CD4-positive, alpha-beta T cell treated with Interleukin-15 for 1 hour (primary cell): ENCODE measurements around the gene CNIH3.
"Not testable (repeated sequence)": the region's sequence is repeated elsewhere in the genome, so short reads cannot be mapped to it uniquely, and the experiment has no call there.

Experiments
- DNase-seq: peaks from one replicate; pipeline ENCODE4 v3.0.0-alpha.2; 2020

CNIH3 gene

DNA sequence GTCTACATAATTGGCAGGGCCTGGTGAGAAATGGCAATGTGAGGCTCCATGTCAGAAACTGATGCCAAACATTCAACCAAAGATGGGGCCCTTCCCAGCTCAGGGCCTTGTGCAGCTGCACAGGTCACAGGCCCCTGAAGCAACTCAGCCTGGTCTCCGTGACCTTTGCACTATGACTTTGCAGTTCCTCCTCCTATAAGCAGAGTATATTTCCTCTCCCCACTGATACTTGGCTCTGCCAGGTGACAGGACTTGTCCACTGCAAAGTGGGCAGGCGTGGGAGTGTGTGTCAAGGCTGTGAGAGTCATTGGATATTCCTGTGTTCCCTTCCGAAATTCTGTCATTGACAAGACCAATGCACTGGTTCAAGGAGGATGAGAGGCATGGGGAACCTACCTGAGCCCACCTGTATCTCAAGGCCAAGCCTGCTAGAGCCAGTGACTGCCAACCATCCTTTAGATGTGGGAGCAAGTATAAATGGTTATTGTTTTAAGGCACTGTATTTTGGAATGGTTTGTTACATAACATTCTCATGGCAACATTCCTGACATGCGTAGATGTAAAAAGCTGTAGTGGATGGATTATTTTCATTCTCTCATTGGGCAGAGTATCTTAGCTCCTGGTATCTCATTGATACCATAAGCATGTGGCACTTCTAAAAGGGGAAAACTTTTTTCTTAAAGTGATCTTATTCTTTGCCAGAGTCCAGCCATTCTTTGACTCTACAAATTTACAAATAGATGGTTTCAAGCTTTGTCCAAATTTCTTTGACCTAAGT lies 75.2 kb downstream of the CNIH3 start:
- no peak for DNase-seq

DNA sequence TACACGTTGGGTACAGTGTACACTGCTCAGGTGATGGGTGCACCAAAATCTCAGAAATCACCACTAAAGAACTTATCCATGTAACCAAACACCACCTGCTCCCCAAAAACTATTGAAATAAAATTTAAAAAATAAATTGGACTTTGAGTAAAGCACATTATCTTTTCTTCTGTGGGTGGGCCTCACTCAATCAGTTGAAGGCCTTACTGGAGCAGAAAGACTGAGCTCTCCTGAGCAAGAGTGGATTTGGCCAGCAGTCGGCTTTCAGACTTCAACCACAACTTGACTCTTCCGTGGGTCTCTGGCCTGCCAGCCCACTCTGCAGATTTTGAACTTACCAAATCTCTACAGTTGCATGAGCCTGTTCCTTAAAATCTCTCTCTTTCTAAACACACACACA lies 78.9 kb downstream of the CNIH3 start:
- no peak for DNase-seq

DNA sequence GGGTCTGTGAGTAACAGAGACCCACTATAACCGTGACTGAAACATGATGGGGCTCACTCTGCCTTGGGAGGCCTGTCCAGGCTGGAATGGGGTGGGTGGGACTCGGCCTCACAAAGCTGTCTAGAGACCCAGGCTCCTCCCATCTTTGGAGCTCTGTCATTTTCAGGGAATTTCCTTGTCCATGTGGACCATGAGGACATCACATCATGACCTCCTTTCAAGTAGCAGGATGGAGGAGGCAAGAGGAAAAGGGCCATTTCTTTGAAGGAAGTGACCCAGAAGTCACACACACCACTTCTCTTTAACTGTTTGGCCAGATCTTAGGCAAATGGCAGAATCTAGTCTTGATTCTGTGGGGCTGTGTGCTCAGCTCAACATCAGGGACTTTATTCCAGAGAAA lies 79.9 kb downstream of the CNIH3 start:
- DNase-seq, result no peak

DNA sequence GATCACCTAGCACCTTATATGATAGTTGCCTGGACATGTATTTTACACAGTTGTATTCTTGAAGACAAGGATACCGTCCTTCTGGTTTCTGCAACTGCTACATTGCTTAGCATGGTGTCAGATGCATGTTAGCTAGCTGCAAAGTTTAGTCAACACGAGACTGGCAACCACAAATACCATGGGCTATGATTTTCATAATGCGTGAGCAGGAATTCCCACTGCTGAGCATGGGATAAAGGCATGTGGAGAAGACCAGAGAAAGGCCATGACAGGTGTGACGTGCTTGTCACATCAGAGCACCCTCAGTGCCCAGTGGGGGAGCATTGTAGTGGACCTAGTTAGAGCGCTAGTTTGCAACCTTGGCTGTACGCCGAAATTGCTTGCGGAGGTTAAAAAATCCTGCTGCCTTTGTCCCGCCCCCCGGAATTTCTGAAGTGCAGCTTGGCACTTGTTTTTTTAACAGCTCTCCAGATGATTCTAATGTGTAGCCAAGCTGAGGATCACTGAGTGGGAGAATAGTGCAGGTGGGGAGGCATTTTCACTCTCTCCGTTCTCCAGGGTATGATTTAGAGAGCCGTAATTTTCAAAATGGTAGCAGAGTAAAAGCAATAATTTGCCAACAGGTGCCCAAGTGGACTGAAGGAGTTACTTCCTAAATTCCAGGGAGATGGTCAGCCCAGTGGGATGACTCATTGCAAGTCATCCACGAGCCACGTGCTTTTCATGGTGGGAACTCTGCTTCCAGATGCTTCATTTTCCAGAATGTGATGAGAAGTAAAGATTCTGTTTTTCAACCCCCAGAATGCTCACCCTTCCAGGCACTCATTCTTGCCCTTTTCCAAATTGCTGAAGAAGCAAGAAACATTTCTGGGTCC lies 81.0 kb downstream of the CNIH3 start:
- no peak for DNase-seq

DNA sequence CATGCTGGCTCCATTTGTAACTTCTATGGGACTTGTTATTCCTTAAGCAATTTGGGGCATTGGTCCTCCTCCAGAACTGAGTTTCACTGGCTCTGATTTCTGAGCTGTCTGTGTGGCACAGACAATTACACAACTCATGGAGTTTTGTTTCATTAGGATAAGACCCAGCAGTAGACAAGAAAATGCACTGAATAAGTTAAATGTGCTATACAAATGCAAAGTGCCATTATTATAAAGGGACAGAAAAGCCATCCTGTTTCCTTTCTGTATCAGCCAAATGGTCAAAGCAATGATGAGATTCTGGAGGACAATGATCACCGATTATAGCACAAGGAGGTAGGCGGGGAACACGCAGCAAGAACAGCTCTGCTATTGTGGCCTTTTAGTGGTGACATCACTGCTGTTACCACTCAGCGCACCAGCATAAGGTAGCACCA lies 81.9 kb downstream of the CNIH3 start:
- no peak for DNase-seq

DNA sequence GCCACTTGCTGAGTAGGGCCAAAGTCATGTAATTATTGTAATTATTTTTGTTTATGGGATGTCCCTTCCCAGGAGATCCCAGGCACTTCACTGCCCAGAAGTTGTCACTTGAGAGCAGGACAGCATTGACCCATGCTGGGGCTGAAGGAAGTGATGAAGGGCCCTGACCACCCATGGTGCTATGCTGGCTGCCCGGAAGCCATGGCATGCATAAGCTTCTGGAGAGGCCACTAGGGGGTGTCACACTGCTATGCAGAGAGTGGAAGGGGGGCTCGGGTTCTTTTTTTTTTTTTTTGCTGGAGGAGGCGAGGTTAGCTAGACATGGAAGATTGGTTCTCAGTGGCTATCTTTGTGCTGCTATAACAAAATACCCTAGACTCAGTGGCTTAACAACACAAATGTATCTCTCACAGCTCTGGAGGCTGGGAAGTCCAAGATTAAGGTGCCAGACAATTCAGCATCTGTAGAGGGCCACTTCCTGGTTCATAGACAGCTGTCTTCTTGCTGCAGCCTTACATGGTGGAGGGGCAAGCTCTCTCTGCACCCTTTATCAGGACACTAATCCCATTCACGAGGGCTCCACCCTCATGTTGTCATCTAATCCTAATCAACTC lies 84.9 kb downstream of the CNIH3 start:
- no peak for DNase-seq

DNA sequence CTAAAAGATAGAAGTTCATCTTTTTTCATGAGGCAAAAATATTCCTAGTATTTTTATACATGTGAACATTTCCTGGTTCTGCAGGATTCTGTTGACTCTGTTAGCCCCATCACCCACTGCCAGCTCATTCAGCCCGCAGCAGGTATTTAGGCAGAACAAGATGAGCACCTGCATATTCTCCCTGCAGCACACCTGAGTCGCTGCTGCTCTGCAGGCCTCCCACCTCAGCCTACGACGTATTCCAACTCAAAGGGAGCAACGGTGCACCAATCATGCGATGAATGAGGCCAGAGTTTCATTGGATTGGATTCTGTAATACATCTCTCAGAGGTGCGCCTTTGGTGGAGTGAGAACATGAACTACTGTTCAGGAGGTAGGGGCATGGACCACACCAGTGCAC lies 87.6 kb downstream of the CNIH3 start:
- DNase-seq, result no peak

DNA sequence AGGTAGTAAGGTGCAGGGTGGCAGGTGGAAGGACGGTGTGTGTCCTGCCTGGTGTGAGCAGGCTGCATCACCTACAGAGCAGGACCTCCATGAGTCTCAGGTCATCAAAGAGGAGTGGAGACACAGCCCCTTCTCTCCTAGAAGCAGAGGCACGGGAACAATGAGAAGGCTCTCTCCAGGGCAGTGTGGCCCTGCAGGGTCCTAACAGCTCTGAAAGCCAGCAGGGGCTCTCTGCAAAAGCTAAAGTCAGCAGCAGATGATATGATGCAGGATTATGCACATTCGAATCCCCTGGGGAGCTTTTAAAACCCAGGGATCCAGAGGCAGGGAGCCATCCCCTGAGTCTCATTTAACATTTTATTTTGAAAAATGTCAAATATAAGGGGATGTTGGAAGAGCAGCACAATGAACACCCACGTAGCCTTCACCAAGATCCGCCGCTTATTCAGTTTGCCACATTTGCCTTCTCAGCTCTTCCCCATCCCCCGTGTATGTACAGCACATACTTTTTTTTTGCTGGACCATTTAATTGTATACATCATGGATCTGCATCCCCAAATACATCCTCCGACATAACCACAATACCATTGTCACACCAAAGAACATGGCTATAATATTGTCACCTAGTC lies 88.1 kb downstream of the CNIH3 start:
- DNase-seq, result no peak

DNA sequence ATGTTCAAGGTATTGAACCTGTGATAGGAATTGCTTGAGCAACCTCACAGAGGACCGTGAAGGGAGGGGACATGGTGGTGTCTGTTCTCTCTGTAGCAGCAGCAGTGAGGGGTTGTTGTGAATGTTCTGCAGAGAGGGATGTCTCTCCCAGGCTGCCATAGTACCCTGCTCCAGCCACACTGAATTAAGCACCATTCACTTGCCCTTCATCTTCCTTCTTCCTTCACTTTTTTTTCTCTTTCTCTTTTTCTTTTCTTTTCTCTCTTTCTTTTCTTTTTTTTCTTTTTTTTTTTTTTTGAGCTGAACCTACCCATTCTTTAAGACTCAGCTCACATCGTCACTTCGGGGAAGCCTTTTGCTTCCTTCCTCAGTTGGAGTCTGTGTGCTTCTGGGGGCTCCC lies 89.5 kb downstream of the CNIH3 start:
- no peak for DNase-seq

DNA sequence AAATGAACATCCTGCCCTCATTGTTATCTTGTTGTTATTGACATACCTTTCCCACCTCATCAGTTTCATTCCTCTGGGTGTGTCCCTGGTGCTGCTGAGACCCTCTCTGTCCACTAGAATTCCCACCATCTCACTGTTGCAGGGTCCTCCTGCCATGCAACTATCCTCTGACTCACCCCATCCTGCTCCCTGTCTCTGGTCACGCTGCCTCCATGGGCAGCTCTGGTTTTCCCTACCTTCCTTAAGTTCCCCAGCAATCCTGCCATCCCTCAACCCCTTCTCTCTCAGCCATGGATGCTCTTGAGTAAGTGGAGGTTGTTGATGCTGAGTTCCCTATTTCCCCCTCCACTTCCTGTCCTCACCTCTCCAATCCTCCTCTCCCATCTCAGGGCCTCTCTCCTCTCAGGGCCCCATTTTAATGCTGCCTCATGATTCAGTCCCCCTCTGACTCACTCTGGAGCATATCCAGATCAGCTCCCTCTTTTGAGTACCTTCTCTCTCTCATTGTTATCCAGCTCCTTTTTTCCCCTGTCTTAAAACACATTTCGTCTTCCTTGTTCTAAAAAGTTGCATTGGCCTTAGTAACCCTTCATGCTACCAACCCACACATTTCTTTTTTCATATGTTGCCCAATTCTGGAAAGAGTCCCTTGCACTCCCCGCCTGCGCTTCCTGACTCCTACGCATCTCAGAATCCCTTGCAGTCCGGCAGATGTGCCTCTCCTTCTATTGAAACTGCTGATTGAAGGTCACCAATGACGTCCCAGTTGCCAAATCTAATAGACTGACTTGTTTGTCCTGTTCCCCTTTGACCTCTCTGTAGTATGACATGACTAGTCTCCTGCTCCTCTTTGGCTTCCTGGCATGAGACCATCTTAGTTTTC lies 92.0 kb downstream of the CNIH3 start:
- no peak for DNase-seq

DNA sequence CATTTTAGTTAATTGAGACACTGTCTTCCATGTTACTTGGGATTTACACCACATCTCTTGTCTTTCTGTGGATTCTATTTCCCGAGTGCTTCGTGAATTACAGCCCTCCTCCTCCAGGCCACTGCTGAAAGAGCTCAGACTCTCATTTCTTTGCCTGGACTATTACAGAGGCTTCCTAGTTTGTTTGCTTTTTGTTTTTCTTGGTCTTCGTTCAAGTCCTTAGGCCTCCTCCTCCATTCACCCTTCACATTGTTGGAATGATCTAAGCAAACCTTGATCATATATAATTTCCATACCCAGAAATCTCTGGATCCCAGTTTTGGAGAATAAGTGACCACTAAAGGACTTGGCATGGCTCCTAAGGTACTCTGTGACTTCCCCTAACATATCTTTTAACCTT lies 94.1 kb downstream of the CNIH3 start:
- no peak for DNase-seq

DNA sequence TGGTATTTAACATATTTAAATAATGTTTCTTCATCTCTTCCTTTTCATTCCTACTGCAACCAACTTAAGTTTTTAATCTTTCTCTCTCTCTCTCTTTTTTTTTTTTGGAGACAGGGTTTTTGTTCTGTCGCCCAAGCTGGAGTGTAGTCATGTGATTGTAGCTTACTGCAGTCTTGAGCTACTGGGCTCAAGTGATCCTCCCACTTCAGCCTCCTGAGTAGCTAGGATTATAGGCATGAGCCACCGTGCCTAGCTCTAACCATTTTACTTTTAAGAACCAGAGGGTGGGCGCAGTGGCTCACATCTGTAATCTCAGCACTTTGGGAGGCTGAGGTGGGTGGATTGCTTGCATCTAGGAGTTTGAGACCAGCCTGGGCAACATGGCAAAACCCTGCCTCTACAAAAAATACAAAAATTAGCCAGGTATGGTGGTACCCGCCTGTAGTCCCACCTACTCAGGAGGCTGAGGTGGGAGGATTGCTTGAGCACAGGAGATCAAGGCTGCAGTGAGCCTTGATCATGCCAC lies 95.2 kb downstream of the CNIH3 start:
- DNase-seq, result not testable (repeated sequence)

DNA sequence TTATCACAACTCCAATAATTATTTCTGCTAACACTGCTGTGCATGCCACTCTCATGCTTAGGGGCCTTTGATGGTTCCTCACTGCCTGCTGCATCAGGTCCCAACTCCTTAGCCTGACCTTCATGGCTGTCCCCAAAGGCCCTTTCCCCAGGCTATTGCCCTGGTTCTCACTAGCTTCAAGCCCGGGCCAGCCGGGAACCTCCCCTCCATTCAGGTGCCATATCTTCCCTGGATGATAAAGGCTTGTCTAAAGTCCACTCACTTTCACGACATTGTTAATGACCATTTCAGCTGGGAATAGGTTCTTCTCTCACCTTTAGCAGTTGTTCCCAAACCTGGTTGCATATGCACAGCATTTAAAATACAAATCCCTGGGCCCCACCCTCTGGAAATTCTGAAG lies 95.8 kb downstream of the CNIH3 start:
- DNase-seq, result no peak

DNA sequence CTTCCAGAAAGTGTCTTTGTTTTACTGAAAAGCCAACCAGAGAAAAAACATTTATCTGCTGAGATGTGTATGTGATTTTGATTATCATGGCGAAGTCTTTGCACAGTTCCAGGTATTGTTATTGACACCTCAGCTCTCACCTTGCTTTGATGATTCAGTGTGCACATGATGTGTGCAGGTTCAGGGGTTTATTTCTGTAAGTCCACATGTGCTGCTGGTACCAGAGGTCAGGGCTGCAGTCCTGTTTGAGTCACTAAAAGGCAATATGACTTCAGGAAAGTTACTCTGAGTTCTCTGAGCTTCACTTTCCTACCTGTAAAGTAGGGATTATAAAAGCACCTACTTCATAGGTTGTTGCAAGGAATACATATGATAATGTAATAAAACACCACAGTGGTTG lies 97.1 kb downstream of the CNIH3 start:
- DNase-seq, result no peak

DNA sequence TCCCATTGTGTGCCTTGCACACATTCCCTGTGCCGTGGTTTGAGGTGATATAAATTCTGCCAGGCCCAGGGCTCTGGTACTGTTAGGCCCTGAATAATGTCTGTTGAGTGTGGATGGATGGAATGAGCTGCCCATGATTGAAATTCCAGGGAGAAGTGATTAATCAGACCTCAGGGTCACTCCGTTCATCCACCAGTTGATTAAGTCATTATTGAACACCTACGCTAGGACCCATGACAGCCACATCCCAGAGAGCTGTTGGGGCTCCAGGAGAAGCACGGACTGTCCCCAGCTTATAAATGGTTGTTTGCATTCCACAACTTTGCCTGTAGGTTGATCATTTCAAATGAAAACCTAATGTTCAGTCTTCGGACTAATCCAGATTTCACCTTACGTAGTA lies 98.4 kb downstream of the CNIH3 start:
- DNase-seq, result no peak

DNA sequence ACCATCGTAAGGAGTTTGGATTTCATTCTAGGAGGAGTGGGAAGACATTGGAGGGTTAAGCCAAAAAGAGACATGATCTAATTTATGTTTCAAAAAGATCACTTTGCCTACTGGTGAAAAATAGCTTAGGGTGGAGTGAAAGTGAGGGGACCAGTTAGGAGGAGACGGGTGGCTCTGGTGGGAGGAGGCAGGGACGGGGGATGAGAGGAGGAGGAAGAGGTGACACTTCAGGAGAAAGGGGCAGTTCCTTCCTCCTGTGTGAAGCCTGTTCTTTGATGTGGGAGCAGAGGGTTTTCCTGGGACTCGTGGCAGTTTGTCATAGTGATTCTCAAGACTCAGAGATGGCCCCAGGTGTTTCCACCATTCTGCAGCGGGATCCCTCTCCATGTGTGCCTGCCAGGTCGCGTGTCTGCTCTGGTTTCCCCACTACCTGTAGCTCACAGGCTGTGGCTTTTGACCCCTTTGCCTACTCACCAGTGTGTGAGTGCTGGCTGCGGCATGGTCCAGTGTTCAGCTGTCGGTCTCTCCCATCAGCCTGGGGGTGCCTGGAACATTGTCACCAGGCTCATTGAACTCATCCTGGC lies 102.4 kb downstream of the CNIH3 start:
- no peak for DNase-seq

DNA sequence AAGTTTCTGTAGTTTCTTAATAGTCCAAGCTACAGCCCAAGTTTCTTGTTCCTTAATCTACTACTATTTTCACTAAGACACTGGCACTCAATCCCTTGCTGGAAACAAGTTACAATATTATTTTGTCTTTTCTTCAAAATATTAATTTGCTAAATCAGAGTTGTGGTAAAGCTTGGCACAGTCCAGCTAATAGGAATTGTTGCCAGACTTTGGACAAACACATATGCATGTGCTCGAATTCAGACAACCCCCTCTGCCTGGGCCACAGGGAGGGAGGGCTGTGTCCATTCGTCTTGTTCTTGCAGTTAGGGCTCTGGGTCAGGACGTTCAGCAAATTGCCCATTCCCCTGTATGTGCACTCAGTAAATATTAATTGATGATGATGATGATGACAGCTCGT lies 103.6 kb downstream of the CNIH3 start:
- DNase-seq, result no peak

DNA sequence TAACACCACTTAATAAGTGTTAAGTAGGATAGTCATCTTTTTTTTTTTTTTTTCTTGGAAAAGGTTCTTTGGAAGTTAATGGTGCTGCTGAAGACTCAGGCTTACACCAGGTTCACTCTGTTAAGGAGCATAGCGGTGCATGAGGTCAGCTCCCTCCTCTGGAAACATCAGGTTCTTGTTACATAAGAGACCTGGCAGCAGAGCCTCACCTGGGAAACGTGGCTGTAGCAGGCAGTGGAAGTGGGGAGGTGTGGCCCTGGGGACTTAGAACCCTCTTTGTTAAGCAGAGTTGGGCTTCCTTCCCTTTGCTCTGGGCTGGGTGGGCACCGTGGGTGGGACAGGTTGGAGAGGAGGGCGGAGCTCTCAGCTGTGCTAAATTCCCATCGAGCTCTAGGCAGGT lies 104.1 kb downstream of the CNIH3 start:
- no peak for DNase-seq

DNA sequence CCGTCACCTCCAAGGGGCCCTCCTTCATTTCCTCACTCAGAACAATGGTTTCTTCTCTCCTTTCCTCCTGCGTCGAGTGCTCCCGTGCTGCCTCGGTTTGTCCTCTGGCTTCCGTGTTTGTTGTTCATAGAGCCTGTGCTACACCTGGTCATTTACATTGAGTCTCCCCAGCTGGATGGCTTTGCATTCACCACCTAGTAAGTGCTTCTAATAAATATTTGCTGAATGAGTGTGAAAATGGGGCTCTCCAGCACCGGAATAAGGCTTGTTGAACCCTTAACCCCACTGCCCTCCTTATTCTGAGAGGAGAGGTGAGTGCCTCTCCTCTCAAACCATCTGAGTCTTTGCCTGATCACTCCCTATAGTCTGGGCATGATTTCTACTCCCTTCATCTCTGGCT lies 104.9 kb downstream of the CNIH3 start:
- no peak for DNase-seq

DNA sequence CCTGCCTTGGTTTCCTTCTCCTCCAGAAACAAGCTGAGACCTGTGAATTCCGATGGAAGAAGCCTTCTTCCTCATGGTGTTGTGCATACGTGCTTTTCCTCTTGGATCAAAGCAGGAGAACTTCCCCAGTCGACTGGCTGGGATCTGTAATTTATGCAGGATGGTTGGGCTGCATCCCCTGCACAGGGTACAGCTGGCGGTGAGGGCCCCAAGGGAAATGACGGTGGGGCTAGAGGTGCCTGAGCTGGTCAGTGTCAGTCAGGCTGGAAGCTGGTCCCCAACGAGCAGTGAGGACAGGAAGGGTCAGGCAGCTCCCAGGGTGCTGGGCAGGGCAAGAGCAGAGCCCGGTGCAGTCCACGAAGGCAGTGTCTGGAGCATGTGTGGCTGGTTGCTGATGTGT lies 106.7 kb downstream of the CNIH3 start:
- no peak for DNase-seq

DNA sequence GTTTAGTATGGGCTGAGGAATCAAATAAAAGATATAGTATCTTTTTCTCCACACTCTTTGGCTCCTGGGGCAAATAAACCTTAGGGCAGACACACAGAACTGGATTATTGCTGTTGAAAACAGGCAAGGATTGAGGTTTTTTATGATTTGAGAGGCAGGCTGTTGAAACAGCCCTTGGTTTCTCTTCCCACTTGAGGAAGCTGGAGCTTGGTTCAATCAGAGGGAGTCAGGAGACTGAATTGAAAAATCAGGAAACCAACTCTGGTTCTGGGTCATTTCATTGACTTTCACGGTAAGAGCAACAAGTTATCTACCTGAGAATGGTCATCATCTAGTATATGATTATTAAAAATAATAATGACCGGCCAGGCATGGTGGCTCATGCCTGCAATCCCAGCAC lies 108.4 kb downstream of the CNIH3 start:
- no peak for DNase-seq
